PC-3 (cell line): ENCODE data around the gene RPL10A. TPM values are rescaled to one million over a fixed set of nuclear protein-coding genes. Genes with fewer than 3 reads are reported as not detected.

Experiments used
- ATAC-seq: fragments of 200-7000 bp; cut with Tn5 transposase; 2 replicates; pipeline ENCODE4 v1.9.1; 2020; ENCODE audit warnings: mild to moderate bottlenecking, moderate library complexity
- BruUV-seq: library from RNA; stranded (reverse); fragments of 400-500 nt; replicated peaks from 2 replicates; lab custom pipeline; 2021; lab: Mats Ljungman, UMichigan
- CTCF ChIA-PET: fragments of 300-600 bp; sonication (Branson Sonifier 250); formaldehyde crosslinking; loops from one replicate; lab custom pipeline; 2022; ENCODE audit warnings: antibody characterized with exemption; lab: Charles Lee
- POLR2A ChIA-PET: fragments of 300-600 bp; sonication (Branson Sonifier 250); formaldehyde crosslinking; loops from one replicate; lab custom pipeline; 2022; ENCODE audit warnings: antibody characterized with exemption; ENCODE audit not compliant: unreplicated experiment; lab: Charles Lee
- DNase-seq: peaks from one replicate; pipeline ENCODE4 v3.0.0-alpha.2; 2015
- H2AFZ ChIP-seq: fragments of 300-600 bp; sonication (generic); 2 replicates; pipeline ENCODE4 v1.6.0; 2016; ENCODE audit warnings: antibody characterized with exemption, low read length
- H3F3A ChIP-seq: fragments of 300-600 bp; sonication (generic); one replicate; pipeline ENCODE4 v1.6.0; 2017; ENCODE audit warnings: antibody characterized with exemption, low read length, control low read depth, mild to moderate bottlenecking; ENCODE audit not compliant: unreplicated experiment
- H3K27ac ChIP-seq: fragments of 300-600 bp; sonication (generic); 2 replicates; pipeline ENCODE4 v1.5.1; 2016; ENCODE audit warnings: mild to moderate bottlenecking, low read length
- H3K27me3 ChIP-seq: fragments of 300-600 bp; sonication (generic); 2 replicates; pipeline ENCODE4 v1.6.1; 2016; ENCODE audit warnings: low read length, mixed read lengths
- H3K36me3 ChIP-seq: fragments of 300-600 bp; sonication (generic); 2 replicates; pipeline ENCODE4 v1.6.1; 2016; ENCODE audit warnings: low read depth, mixed run types, low read length, mixed read lengths
- H3K4me1 ChIP-seq: fragments of 300-600 bp; sonication (generic); 2 replicates; pipeline ENCODE4 v1.5.1; 2016; ENCODE audit warnings: low read length; ENCODE audit not compliant: insufficient read depth
- H3K4me2 ChIP-seq: fragments of 300-600 bp; sonication (generic); 2 replicates; pipeline ENCODE4 v1.6.0; 2016; ENCODE audit warnings: low read length
- H3K4me3 ChIP-seq: fragments of 300-600 bp; sonication (generic); 2 replicates; pipeline ENCODE4 v1.5.1; 2016; ENCODE audit warnings: mild to moderate bottlenecking, low read length, mixed read lengths
- H3K79me2 ChIP-seq: fragments of 300-600 bp; sonication (generic); 2 replicates; pipeline ENCODE4 v1.6.1; 2017; ENCODE audit warnings: low read length, mixed read lengths
- H3K9ac ChIP-seq: fragments of 300-600 bp; sonication (generic); 2 replicates; pipeline ENCODE4 v1.6.0; 2016; ENCODE audit warnings: mild to moderate bottlenecking, low read length
- H3K9me2 ChIP-seq: fragments of 300-600 bp; sonication (generic); replicated peaks from 2 replicates; pipeline ENCODE4 v1.6.1; 2016; ENCODE audit warnings: mixed run types, low read length, mixed read lengths
- H3K9me3 ChIP-seq: fragments of 300-600 bp; sonication (generic); 2 replicates; pipeline ENCODE4 v1.6.1; 2016; ENCODE audit warnings: low read length, mixed read lengths
- H4K20me1 ChIP-seq: fragments of 300-600 bp; sonication (generic); 2 replicates; pipeline ENCODE4 v1.6.1; 2016; ENCODE audit warnings: low read length, mixed read lengths
- CTCF ChIP-seq: fragments of 300-600 bp; sonication (generic); conservative IDR thresholded peaks from 2 replicates; pipeline ENCODE4 v1.5.1; 2017; ENCODE audit warnings: antibody characterized with exemption, low read depth, mild to moderate bottlenecking, low read length
- EZH2 ChIP-seq: fragments of 300-600 bp; sonication (generic); IDR thresholded peaks from one replicate; pipeline ENCODE4 v1.6.1; 2017; ENCODE audit warnings: antibody characterized with exemption, mild to moderate bottlenecking, low read length; ENCODE audit not compliant: unreplicated experiment
- EZH2phosphoT487 ChIP-seq: fragments of 300-600 bp; sonication (generic); IDR thresholded peaks from 2 replicates; pipeline ENCODE4 v1.6.1; 2018; ENCODE audit warnings: mild to moderate bottlenecking, antibody characterized with exemption, low read length, borderline replicate concordance
- intact Hi-C: fragments of 100-400 bp; cut with micrococcal nuclease; formaldehyde crosslinking; loops from 2 replicates; pipeline ENCODE4 v1.9.0; 2023
- microRNA-seq: library from miRNA; unstranded; fragments of <30 nt; microRNA quantifications from one replicate; pipeline ENCODE4 v1.1.0, GENCODE V29; 2020; ENCODE audit not compliant: unreplicated experiment
- total RNA-seq: library from RNA; depleted of rRNA; stranded (reverse); fragments of >200 nt; gene quantifications from 2 replicates; pipeline ENCODE4 v1.2.3, GENCODE V29; 2014; rRNA removed

The RPL10A gene
- total RNA-seq, 1 experiment from 2014 or later: 1,509 TPM

- POLR2A ChIA-PET: no interaction called here
- no peak overlapping the region for H3K4me2 ChIP-seq
Observed at GRCh38 chr6:35519313-35520015, 51.3 kb downstream of the RPL10A start.

More at GRCh38 chr6:35519313-35520015, 51.3 kb downstream of the RPL10A start:
- Histone ChIP-seq H3K9ac (no peak overlapping the region), H3K4me1 (no peaks in the 10 kb centered on the region), H2AFZ (no peak overlapping the region), H3K9me3 (no peaks in the 10 kb centered on the region), H4K20me1 (no peaks in the 10 kb centered on the region), H3K79me2 (no peaks in the 10 kb centered on the region), H3K36me3 (no peaks in the 10 kb centered on the region), H3F3A (no peaks in the 10 kb centered on the region), H3K27ac (no peak overlapping the region), H3K4me3 (no peak overlapping the region), H3K27me3 (no peaks in the 10 kb centered on the region), H3K9me2 (no peaks in the 10 kb centered on the region)
- intact Hi-C loops: loop anchor here (5.0 to 10.0 kb wide), 2 partner anchors 95 to 168 kb away; partner anchors contain the start of gene FKBP5
- DNase-seq (no peak), ATAC-seq (no peak)
- TF ChIP-seq CTCF (no peak), EZH2 (no peak), EZH2phosphoT487 (no peak)
- no TSS peak for BruUV-seq
- CTCF ChIA-PET: no interaction called here

Small RNA genes lying within 50 kb of the gene (microRNA-seq; reads per million reads assigned to microRNA genes)
- gene MIR7111: 2.0 reads per million

Other genes starting within 250 kb of the RPL10A start
- gene ZNF76, start 208.7 kb upstream of the RPL10A start, total RNA-seq: 17.9 and 20.8 TPM in 2 replicates
- gene DEF6, start 170.6 kb upstream of the RPL10A start, total RNA-seq: 37.3 and 42.8 TPM in 2 replicates
- 24.5 and 26.2 TPM in 2 replicates for gene PPARD, start 125.8 kb upstream of the RPL10A start, total RNA-seq
- gene FANCE, start 16.1 kb upstream of the RPL10A start, total RNA-seq: 13.8 and 18.6 TPM in 2 replicates
- 9.2 and 15.4 TPM in 2 replicates for gene TEAD3, start 28.7 kb downstream of the RPL10A start, total RNA-seq
- gene TULP1, start 44.5 kb downstream of the RPL10A start, total RNA-seq: not detected in 2 replicates
- 11.9 and 12.4 TPM in 2 replicates for gene FKBP5, start 220.5 kb downstream of the RPL10A start, total RNA-seq